Kidney epithelial cell (primary cell): ENCODE results near the gene ABCB8. TPM values are rescaled to one million over a fixed set of nuclear protein-coding genes. Genes with fewer than 3 reads are reported as not detected.

Experiments used
- DNase-seq: peaks from one replicate; pipeline ENCODE4 v3.0.0-alpha.2; 2010; ENCODE audit warnings: low read depth
- H3K27me3 ChIP-seq: 2 replicates; pipeline ENCODE4 v1.6.0; 2011; ENCODE audit warnings: low read length; ENCODE audit not compliant: control insufficient read depth, insufficient read depth
- H3K36me3 ChIP-seq: 2 replicates; pipeline ENCODE4 v1.5.1; 2011; ENCODE audit warnings: low read length; ENCODE audit not compliant: control insufficient read depth, insufficient read depth
- H3K4me3 ChIP-seq: 2 replicates; pipeline ENCODE4 v1.5.1; 2011; ENCODE audit warnings: low read depth, mild to moderate bottlenecking, control low read depth, low read length
- total RNA-seq: library from RNA; depleted of rRNA; stranded (reverse); fragments of >200 nt; gene quantifications from 2 replicates; pipeline ENCODE4 v1.2.3, GENCODE V29; 2015
- TF ChIP-seq, protein P1 (sequence below): IDR thresholded peaks from 2 replicates; pipeline ENCODE4 v1.5.1; 2011; ENCODE audit warnings: mild to moderate bottlenecking, moderate library complexity, low read length, control low read depth, inconsistent platforms; ENCODE audit not compliant: insufficient read depth, poor library complexity, severe bottlenecking

The ABCB8 gene
- total RNA-seq, 1 donor from 2014 or later = 37.1 TPM

DNA sequence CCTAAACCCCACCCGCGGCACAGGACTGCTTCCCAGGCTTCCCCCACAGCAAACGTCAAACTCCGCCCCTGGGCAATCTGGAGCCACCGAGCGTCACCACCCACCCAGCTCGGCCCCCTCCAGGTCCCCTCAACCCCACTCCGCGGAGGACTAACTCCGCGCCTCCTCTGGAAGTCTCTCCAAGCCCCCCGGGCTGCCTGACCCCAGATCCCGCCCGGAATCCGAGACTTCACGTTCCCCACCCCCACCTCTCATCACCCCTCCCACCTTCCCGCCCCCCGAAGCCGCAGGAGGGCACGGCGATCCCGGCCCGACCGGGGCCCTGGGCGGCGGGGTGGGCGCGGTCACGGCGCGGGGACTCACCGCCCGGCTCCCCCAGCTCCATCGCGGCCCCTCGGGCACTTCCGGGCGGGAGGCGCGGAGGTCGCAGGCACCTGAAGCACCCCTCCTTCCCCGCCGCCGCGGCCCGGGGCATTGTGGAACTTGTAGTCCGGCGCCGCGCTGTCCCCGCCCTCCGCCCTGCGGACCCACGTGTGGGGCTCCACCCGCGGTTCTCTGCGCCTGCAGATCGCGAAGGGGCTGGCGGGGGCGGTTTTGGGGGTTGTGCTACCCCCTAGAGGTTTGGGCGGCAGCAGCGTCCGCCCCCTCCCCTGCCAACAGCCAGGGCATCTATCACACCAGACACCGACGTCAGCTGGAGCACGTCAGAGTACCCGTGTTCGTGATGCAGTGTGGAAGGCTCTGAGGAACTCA lies 55.0 kb downstream of the ABCB8 start, which contains the start of gene TMUB1:
Gene TMUB1 (minus strand): TSS at position 423 of the 753 bp plus-strand sequence. CDS start 930 bp downstream, outside the sequence.
- DNase-seq = no peak
- H3K27me3 ChIP-seq = no peaks in the 10 kb centered on the region
- peak within 1 kb of the TSS; percentile 84 for H3K4me3 ChIP-seq
- H3K36me3 ChIP-seq = peaks cover 1% of the 10 kb centered on the region
- TF ChIP-seq, protein P1, sequence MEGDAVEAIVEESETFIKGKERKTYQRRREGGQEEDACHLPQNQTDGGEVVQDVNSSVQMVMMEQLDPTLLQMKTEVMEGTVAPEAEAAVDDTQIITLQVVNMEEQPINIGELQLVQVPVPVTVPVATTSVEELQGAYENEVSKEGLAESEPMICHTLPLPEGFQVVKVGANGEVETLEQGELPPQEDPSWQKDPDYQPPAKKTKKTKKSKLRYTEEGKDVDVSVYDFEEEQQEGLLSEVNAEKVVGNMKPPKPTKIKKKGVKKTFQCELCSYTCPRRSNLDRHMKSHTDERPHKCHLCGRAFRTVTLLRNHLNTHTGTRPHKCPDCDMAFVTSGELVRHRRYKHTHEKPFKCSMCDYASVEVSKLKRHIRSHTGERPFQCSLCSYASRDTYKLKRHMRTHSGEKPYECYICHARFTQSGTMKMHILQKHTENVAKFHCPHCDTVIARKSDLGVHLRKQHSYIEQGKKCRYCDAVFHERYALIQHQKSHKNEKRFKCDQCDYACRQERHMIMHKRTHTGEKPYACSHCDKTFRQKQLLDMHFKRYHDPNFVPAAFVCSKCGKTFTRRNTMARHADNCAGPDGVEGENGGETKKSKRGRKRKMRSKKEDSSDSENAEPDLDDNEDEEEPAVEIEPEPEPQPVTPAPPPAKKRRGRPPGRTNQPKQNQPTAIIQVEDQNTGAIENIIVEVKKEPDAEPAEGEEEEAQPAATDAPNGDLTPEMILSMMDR = no peak

DNA sequence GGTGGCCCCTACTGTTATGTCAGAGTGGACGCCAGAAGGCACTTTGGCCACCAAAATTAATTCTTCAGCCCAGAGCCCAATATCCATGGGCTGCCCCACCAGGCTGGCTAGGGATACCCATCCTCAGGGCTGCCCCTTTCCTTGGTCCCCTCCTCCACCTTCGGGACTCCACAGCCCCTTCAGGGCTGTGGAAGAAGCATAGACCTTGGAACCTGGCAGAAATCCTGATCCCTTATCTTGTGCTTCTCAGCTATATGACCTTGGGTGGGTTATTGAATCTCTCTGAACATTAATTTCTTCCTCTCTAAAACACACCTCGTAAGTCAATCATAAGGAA lies 55.5 kb downstream of the ABCB8 start:
- DNase-seq = no peak
- peak overlapping the region; percentile 84 for H3K4me3 ChIP-seq
- H3K36me3 ChIP-seq = peaks cover 1% of the 10 kb centered on the region
- TF ChIP-seq, protein P1 = no peak
- H3K27me3 ChIP-seq = no peaks in the 10 kb centered on the region

DNA sequence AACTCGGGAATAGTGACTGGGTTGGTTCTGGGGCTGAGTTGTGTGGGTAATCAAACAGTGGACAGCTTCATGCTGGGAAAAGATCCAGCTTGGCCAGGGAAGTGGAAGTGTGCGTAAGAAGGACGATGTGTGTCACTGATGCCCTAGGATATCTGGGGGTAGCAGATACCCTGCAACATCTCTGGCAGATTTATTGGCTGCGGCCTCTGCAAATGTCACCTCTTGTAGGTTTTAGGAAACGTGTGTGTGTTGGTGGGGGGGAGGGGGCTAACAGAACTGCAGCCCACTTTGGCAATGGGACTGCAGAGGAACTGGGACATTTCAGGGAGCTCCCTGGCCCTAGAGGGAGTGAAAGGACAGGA lies 57.1 kb downstream of the ABCB8 start:
- Histone ChIP-seq H3K27me3 (no peaks in the 10 kb centered on the region), H3K4me3 (no peak overlapping the region), H3K36me3 (peaks cover 1% of the 10 kb centered on the region)
- no peak for DNase-seq
- TF ChIP-seq, protein P1 = no peak

DNA sequence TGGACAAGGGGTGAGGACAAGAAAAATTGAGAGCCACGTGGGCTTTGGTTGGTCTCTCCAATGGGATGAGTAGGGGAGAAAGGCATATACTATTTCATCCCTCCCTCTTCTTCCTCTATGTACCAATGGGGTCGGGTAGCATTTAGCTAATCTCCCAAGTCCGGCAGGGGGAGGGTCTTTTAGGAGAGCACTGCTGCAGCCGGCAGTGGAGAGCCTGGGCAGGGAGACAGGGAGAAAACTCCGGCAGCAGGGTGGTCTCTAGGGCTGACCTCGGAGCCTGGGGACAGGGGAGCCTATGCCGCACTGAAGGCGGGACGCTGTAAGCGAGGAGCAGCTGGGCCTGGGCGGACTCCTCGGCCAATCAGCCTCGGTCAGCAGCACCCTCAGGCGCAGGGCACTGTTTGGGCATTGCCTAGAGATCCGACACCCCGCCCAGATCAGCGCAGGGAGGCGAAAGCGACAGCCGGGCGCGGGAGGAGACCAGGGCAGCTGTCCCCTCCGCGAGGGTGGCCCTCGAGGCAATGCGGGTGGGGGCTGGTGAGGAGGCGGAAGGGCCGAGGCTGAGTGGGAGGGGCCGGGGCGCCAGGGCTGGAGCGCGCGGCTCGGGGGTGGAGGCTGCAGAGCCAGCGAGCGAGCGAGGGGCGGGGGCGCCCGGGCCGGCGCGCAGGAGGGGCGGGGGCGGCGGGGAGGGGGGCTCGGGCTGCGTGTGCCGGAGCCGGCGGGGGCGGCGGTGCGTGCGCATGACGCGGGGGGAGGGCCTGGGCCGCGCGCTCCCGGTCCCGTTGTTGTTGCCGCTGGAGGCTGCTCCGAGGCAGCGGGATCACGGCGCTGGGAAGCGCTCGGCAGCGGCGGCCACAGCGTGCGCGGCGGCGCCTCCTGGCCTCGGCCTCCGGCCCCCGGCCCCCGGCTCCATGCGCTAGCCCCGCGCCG lies 57.7 kb downstream of the ABCB8 start, which contains the start of gene AGAP3:
Gene AGAP3 (plus strand): TSS at position 785 of the 930 bp plus-strand sequence. CDS start 267 bp downstream, outside the sequence.
- Histone ChIP-seq H3K4me3 (peak within 1 kb of the TSS; percentile 81), H3K36me3 (peaks cover 1% of the 10 kb centered on the region), H3K27me3 (no peaks in the 10 kb centered on the region)
- no peak for DNase-seq
- TF ChIP-seq, protein P1 = no peak

DNA sequence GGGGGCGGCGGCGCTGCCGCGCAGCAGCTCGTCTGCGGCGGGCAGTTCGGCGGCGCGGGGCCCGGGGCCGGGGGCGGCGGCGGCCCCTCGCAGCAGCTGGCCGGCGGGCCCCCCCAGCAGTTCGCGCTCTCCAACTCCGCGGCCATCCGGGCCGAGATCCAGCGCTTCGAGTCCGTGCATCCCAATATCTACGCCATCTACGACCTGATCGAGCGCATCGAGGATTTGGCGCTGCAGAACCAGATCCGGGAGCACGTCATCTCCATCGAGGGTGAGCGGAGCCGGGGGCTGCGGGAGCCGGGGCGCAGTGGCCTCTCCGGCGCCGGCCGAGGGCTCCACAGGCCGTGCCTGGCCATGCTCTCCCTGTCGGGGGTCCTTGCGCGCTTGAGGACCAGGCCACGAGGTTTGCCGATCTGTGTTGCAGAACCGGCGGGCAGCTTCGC lies 58.6 kb downstream of the ABCB8 start:
- Histone ChIP-seq H3K36me3 (peaks cover 1% of the 10 kb centered on the region), H3K27me3 (no peaks in the 10 kb centered on the region), H3K4me3 (peak overlapping the region; percentile 81)
- DNase-seq = no peak
- TF ChIP-seq, protein P1 = no peak
